Dendritic cell treated with granulocyte-macrophage colony-stimulating factor and Interleukin-4, amounts not matched to agents 40 ng/mL and 50 ng/mL, for 4 days (primary cell): Measurements from ENCODE around the gene MAP1LC3B.

Experiments used
- H3K27ac Mint-ChIP-seq: one replicate; pipeline ENCODE4 v1.8.0; 2022; ENCODE audit warnings: mild to moderate bottlenecking, mixed read lengths
- H3K27me3 Mint-ChIP-seq: one replicate; pipeline ENCODE4 v1.8.0; 2022; ENCODE audit warnings: mild to moderate bottlenecking, mixed read lengths
- H3K36me3 Mint-ChIP-seq: one replicate; pipeline ENCODE4 v1.8.0; 2022; ENCODE audit warnings: low read depth, mixed read lengths
- H3K4me1 Mint-ChIP-seq: one replicate; pipeline ENCODE4 v1.8.0; 2022; ENCODE audit warnings: low read depth, mixed read lengths
- H3K4me3 Mint-ChIP-seq: one replicate; pipeline ENCODE4 v1.8.0; 2022; ENCODE audit warnings: mild to moderate bottlenecking, moderate library complexity, mixed read lengths
- H3K9me3 Mint-ChIP-seq: one replicate; pipeline ENCODE4 v1.8.0; 2022; ENCODE audit warnings: mixed read lengths
- intact Hi-C: fragments of 100-400 bp; cut with micrococcal nuclease; formaldehyde crosslinking; loops from one replicate; pipeline ENCODE4 v1.15.0; 2022

Gene MAP1LC3B

DNA sequence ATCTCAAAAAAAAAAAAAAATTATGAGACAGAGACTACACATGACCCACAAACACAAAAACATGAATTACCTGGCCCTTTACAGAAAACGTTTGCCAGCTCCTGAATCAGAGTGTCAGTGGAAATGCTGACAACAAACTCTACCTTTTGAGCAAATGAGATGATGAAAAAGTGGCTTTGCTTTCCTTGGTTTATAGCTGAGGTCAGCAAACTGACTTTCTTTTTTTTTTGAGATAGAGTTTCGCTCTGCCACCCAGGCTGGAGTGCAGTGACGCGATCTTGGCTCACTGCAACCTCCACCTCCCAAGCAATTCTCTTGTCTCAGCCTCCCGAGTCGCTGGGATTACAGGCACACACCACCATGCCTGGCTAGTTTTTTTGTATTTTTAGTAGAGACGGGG, 54.3 kb downstream of the MAP1LC3B start:
- Mint-ChIP-seq H3K9me3 (no peaks in the 10 kb centered on the region), H3K27me3 (no peaks in the 10 kb centered on the region), H3K4me3 (no peak overlapping the region), H3K27ac (no peak overlapping the region), H3K4me1 (no peaks in the 10 kb centered on the region), H3K36me3 (peaks cover 81% of the 10 kb centered on the region)
- intact Hi-C loops = no loop called here

DNA sequence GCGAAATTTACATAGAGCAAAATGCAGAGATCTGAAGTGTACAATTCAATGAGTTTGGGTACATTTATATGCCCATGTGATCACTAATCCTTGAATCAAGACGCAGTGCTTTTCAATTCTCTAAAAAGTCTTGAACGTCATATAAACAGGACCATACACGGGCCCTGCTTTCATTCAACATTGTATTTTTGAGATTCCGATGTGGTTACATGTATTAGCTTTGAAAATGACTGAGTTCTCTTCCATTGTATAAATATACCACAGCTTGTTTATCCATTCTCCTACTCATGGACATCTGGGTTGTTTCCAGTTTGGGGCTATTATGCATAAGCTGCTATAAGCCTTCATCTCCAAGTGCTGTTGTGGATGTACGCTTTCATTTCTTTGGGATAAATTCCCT, 55.2 kb downstream of the MAP1LC3B start:
- intact Hi-C loops = no loop called here
- Mint-ChIP-seq H3K4me3 (no peak overlapping the region), H3K27ac (no peak overlapping the region), H3K27me3 (no peaks in the 10 kb centered on the region), H3K9me3 (no peaks in the 10 kb centered on the region), H3K36me3 (peaks cover 83% of the 10 kb centered on the region), H3K4me1 (no peaks in the 10 kb centered on the region)

DNA sequence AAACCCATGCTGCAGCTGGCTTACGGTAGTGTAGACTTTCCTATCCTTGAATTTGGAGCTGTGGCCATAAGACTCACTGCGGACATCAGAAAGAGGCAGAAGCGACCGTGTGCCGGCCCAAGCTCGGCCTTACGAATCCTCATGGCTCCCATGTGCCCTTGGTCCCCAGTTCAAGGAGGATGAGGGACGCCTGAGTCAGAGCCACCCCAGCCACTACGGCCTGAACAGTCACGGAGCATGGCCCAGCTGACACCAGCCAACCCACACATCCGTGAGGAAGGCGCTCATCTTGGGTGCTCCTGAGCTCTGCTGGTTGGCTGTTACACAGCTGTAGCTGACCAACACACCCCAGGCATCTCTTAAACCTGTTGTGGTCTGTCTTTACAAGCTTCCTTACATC, 56.7 kb downstream of the MAP1LC3B start:
- H3K9me3 Mint-ChIP-seq = no peaks in the 10 kb centered on the region
- H3K27me3 Mint-ChIP-seq = no peaks in the 10 kb centered on the region
- peaks cover 89% of the 10 kb centered on the region for H3K36me3 Mint-ChIP-seq
- no peak overlapping the region for H3K4me3 Mint-ChIP-seq
- no peak overlapping the region for H3K27ac Mint-ChIP-seq
- H3K4me1 Mint-ChIP-seq = peaks cover 2% of the 10 kb centered on the region
- intact Hi-C loops = no loop called here

- Mint-ChIP-seq H3K9me3 (no peaks in the 10 kb centered on the region), H3K4me1 (peaks cover 8% of the 10 kb centered on the region), H3K27me3 (no peaks in the 10 kb centered on the region), H3K27ac (no peak overlapping the region), H3K4me3 (no peak overlapping the region), H3K36me3 (peaks cover 83% of the 10 kb centered on the region)
- intact Hi-C loops = no loop called here
These were observed 59.6 kb downstream of the MAP1LC3B start for GRCh38 chr16:87451563-87452210.

DNA sequence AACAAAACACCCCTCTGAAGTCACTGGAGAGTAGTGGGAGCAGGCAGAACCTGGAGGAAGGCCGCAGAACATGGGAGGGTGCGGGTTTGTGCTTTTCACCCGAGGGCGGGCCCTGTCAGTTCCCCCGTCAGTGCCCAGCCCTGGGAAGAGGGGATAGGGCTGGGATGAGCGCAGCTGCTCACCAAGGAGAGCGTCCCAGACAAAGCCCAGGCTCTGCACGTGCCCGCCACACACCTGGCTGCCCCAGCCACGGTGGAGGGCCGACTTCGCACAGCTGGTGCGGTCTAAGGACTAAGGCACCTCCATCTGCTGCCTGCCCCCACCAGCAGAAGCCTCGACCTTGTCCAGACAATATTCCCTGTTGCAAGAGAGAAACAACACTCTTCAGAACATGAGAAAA, 61.2 kb downstream of the MAP1LC3B start:
- no peak overlapping the region for H3K27ac Mint-ChIP-seq
- H3K4me1 Mint-ChIP-seq = peaks cover 8% of the 10 kb centered on the region
- H3K36me3 Mint-ChIP-seq = peaks cover 82% of the 10 kb centered on the region
- H3K9me3 Mint-ChIP-seq = no peaks in the 10 kb centered on the region
- H3K4me3 Mint-ChIP-seq = no peak overlapping the region
- no peaks in the 10 kb centered on the region for H3K27me3 Mint-ChIP-seq
- intact Hi-C loops = no loop called here
